ENCODE results near the gene FPGS.

The FPGS gene

GRCh38 chr9:127809540-127810377, 7.1 kb downstream of the FPGS start:
- Histone ChIP-seq H3K4me3 (replicated peaks; ENCODE audit: low read depth, low read length) (no peak overlapping the region), H3K27me3 (replicated peaks; ENCODE audit: control insufficient read depth, insufficient read depth, low read length) (no peaks in the 10 kb centered on the region), H3K36me3 (ENCODE audit: control insufficient read depth, insufficient read depth, low read length) (peaks cover 48% of the 10 kb centered on the region)
- TF ChIP-seq CTCF (IDR thresholded peaks at IDR 0.05; ENCODE audit: insufficient read depth, low read length, poor library complexity, severe bottlenecking): no peak
- no peak for DNase-seq (ENCODE audit: extremely low read depth, insufficient read length)

DNA sequence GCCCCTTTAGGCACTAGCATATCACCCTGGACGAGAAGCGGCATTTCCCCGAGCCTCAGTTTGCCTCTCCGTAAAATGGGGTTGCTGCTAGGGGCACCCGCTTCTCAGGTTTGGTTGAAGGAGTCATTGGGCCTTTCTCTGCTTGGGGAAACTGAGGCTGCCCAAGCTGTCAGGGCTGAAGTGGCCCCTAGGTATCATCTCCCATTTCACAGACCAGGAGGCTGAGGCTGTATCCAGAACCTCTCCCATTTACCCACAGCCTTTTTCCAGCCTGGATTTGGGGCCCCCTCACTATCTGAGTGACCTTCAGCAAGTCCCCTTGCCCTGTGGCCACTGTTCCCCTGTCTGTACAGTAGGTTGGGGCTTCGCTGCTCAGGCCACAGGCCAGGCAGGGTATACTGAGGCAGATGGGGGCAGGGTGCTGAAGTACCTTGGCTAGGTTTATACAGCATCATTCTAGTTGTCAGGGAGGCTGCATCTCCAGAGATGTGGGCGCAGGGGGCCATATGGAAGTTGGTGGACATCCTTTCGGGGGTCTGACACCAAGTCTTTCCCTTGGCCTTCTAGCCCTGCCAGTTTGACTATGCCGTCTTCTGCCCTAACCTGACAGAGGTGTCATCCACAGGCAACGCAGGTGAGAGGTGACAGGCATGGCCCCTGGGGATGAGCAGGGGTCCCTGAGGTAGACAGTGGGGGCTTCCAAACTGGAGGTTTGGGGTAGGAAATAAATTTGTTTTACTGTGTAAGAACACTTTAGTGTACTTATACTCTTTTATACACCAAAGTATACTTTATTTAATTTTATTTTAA, 7.9 kb downstream of the FPGS start:
- TF ChIP-seq CTCF (IDR thresholded peaks at IDR 0.05; ENCODE audit: insufficient read depth, low read length, poor library complexity, severe bottlenecking): no peak
- H3K4me3 ChIP-seq (replicated peaks; ENCODE audit: low read depth, low read length): no peak overlapping the region
- DNase-seq (ENCODE audit: extremely low read depth, insufficient read length): no peak
- H3K36me3 ChIP-seq (ENCODE audit: control insufficient read depth, insufficient read depth, low read length): peaks cover 48% of the 10 kb centered on the region
- H3K27me3 ChIP-seq (replicated peaks; ENCODE audit: control insufficient read depth, insufficient read depth, low read length): no peaks in the 10 kb centered on the region

- peaks cover 55% of the 10 kb centered on the region for H3K36me3 ChIP-seq (ENCODE audit: control insufficient read depth, insufficient read depth, low read length)
- DNase-seq (ENCODE audit: extremely low read depth, insufficient read length): no peak
- no peaks in the 10 kb centered on the region for H3K27me3 ChIP-seq (replicated peaks; ENCODE audit: control insufficient read depth, insufficient read depth, low read length)
- H3K4me3 ChIP-seq (replicated peaks; ENCODE audit: low read depth, low read length): no peak overlapping the region
- no peak for TF ChIP-seq CTCF (IDR thresholded peaks at IDR 0.05; ENCODE audit: insufficient read depth, low read length, poor library complexity, severe bottlenecking)
Measured at GRCh38 chr9:127812011-127812410, 9.3 kb downstream of the FPGS start.

GRCh38 chr9:127812936-127813675, 10.4 kb downstream of the FPGS start:
- Histone ChIP-seq H3K27me3 (replicated peaks; ENCODE audit: control insufficient read depth, insufficient read depth, low read length) (no peaks in the 10 kb centered on the region), H3K36me3 (ENCODE audit: control insufficient read depth, insufficient read depth, low read length) (peaks cover 47% of the 10 kb centered on the region), H3K4me3 (replicated peaks; ENCODE audit: low read depth, low read length) (no peak overlapping the region)
- no peak for DNase-seq (ENCODE audit: extremely low read depth, insufficient read length)
- no peak for TF ChIP-seq CTCF (IDR thresholded peaks at IDR 0.05; ENCODE audit: insufficient read depth, low read length, poor library complexity, severe bottlenecking)

GRCh38 chr9:127813686-127814226, 11.1 kb downstream of the FPGS start:
- Histone ChIP-seq H3K27me3 (replicated peaks; ENCODE audit: control insufficient read depth, insufficient read depth, low read length) (no peaks in the 10 kb centered on the region), H3K36me3 (ENCODE audit: control insufficient read depth, insufficient read depth, low read length) (peaks cover 41% of the 10 kb centered on the region), H3K4me3 (replicated peaks; ENCODE audit: low read depth, low read length) (no peak overlapping the region)
- DNase-seq (ENCODE audit: extremely low read depth, insufficient read length): no peak
- no peak for TF ChIP-seq CTCF (IDR thresholded peaks at IDR 0.05; ENCODE audit: insufficient read depth, low read length, poor library complexity, severe bottlenecking)
